ENCODE results near the gene SHC3. TPM values are rescaled to one million over a fixed set of nuclear protein-coding genes. Genes with fewer than 3 reads are reported as not detected.

SHC3 gene
- polyA plus RNA-seq, 1 donor from 2014 or later: 22.9 TPM

- Histone ChIP-seq H3K4me3 (ENCODE audit: low read length) (no peak overlapping the region), H4K20me1 (ENCODE audit: insufficient read depth) (no peaks in the 10 kb centered on the region), H3F3A (ENCODE audit: insufficient read depth, low read length, poor library complexity, severe bottlenecking) (no peaks in the 10 kb centered on the region), H3K4me2 (ENCODE audit: low read length) (no peak overlapping the region), H3K9me2 (ENCODE audit: insufficient read depth, low read length) (no peaks in the 10 kb centered on the region), H3K9ac (ENCODE audit: low read length) (no peak overlapping the region), H3K79me2 (replicated peaks; ENCODE audit: insufficient read depth, low read length) (no peaks in the 10 kb centered on the region), H3K27me3 (ENCODE audit: insufficient read depth, low read depth, low read length) (peaks cover 31% of the 10 kb centered on the region), H3K36me3 (ENCODE audit: insufficient read depth, low read length) (no peaks in the 10 kb centered on the region), H2AFZ (ENCODE audit: low read depth, low read length) (no peak overlapping the region), H3K9me3 (ENCODE audit: low read length) (no peaks in the 10 kb centered on the region), H3K27ac (ENCODE audit: low read length) (no peak overlapping the region)
- TF ChIP-seq EZH2 (IDR thresholded peaks at IDR 0.05; ENCODE audit: borderline replicate concordance, insufficient read depth, low read length, poor library complexity, severe bottlenecking) (no peak), CTCF (IDR thresholded peaks at IDR 0.05; ENCODE audit: poor library complexity, severe bottlenecking) (no peak), REST (IDR thresholded peaks at IDR 0.05; ENCODE audit: borderline replicate concordance) (no peak), SMC3 (conservative IDR thresholded peaks at IDR 0.05; ENCODE audit: poor library complexity) (no peak), MXI1 (conservative IDR thresholded peaks at IDR 0.05; ENCODE audit: poor library complexity, severe bottlenecking) (no peak), POLR2AphosphoS5 (IDR thresholded peaks at IDR 0.05) (no peak), EP300 (conservative IDR thresholded peaks at IDR 0.05; ENCODE audit: poor library complexity, severe bottlenecking) (no peak), TAF1 (IDR thresholded peaks at IDR 0.05; ENCODE audit: low read depth) (no peak), RAD21 (conservative IDR thresholded peaks at IDR 0.05) (no peak)
Observed at GRCh38 chr9:88995627-88996026, 183.0 kb downstream of the SHC3 start.

GRCh38 chr9:88995200-88995577 is 183.4 kb downstream of the SHC3 start:
- Histone ChIP-seq H3K4me3 (ENCODE audit: low read length) (no peak overlapping the region), H3K9me3 (ENCODE audit: low read length) (no peaks in the 10 kb centered on the region), H3F3A (ENCODE audit: insufficient read depth, low read length, poor library complexity, severe bottlenecking) (no peaks in the 10 kb centered on the region), H3K36me3 (ENCODE audit: insufficient read depth, low read length) (no peaks in the 10 kb centered on the region), H2AFZ (ENCODE audit: low read depth, low read length) (no peak overlapping the region), H3K9ac (ENCODE audit: low read length) (no peak overlapping the region), H3K27me3 (ENCODE audit: insufficient read depth, low read depth, low read length) (peaks cover 36% of the 10 kb centered on the region), H4K20me1 (ENCODE audit: insufficient read depth) (no peaks in the 10 kb centered on the region), H3K27ac (ENCODE audit: low read length) (no peak overlapping the region), H3K79me2 (replicated peaks; ENCODE audit: insufficient read depth, low read length) (no peaks in the 10 kb centered on the region), H3K9me2 (ENCODE audit: insufficient read depth, low read length) (no peaks in the 10 kb centered on the region), H3K4me2 (ENCODE audit: low read length) (no peak overlapping the region)
- TF ChIP-seq EP300 (conservative IDR thresholded peaks at IDR 0.05; ENCODE audit: poor library complexity, severe bottlenecking): no peak
- no peak for TF ChIP-seq TAF1 (IDR thresholded peaks at IDR 0.05; ENCODE audit: low read depth)
- no peak for TF ChIP-seq EZH2 (IDR thresholded peaks at IDR 0.05; ENCODE audit: borderline replicate concordance, insufficient read depth, low read length, poor library complexity, severe bottlenecking)
- no peak for TF ChIP-seq CTCF (IDR thresholded peaks at IDR 0.05; ENCODE audit: poor library complexity, severe bottlenecking)
- TF ChIP-seq RAD21 (conservative IDR thresholded peaks at IDR 0.05): no peak

Data from neural cell (in vitro differentiated cells).